Activated CD4-positive, alpha-beta memory T cell treated with anti-CD3 and anti-CD28 coated beads for 36 hours (primary cell): ENCODE data around the gene PPP1R12C. TPM values are rescaled to one million over a fixed set of nuclear protein-coding genes. Genes with fewer than 3 reads are reported as not detected.

Source experiments
- microRNA-seq: library from miRNA; unstranded; fragments of <30 nt; microRNA quantifications from one replicate; pipeline ENCODE4 v1.2.0, GENCODE V29; 2022; ENCODE audit warnings: borderline number of aligned reads, borderline microRNAs expressed, borderline replicate concordance
- total RNA-seq, 2 experiments: library from RNA; stranded (reverse); gene quantifications; one replicate each; pipeline ENCODE4 v1.2.3, GENCODE V29; 2021

PPP1R12C gene
- total RNA-seq, 2 experiments from 2014 or later, result 62.7 to 73.2 TPM

Small RNAs within 50 kb of the gene (microRNA-seq; reads per million reads assigned to microRNA genes)
- gene MIR7975, result not detected

Other genes starting within 250 kb of the PPP1R12C start
- gene FCAR, start 243.4 kb downstream of the PPP1R12C start, total RNA-seq, result not detected
- gene NCR1, start 211.5 kb downstream of the PPP1R12C start, total RNA-seq, result not detected
- gene NLRP7, start 170.1 kb downstream of the PPP1R12C start, total RNA-seq, result not detected
- gene NLRP2, start 151.3 kb downstream of the PPP1R12C start, total RNA-seq, result 10 to 100 TPM in 1 of 2 experiments, 1 to 10 TPM in 1; 8.1 to 10.3 TPM
- gene GP6, start 79.4 kb downstream of the PPP1R12C start, total RNA-seq, result not detected
- gene RDH13, start 54.5 kb downstream of the PPP1R12C start, total RNA-seq, result 10 to 100 TPM; 11.0 to 12.8 TPM
- 1 to 10 TPM; 2.2 to 2.7 TPM for gene EPS8L1, start 41.8 kb downstream of the PPP1R12C start, total RNA-seq
- gene TNNT1, start 31.6 kb upstream of the PPP1R12C start, total RNA-seq, result not detected
- not detected for gene TNNI3, start 40.1 kb upstream of the PPP1R12C start, total RNA-seq
- gene DNAAF3, start 49.0 kb upstream of the PPP1R12C start, total RNA-seq, result not detected
- under 1 TPM in 1 of 2 experiments, not detected in 1; 0.22 TPM for gene SYT5, start 62.7 kb upstream of the PPP1R12C start, total RNA-seq
- gene PTPRH, start 91.9 kb upstream of the PPP1R12C start, total RNA-seq, result not detected
- gene TMEM86B, start 111.1 kb upstream of the PPP1R12C start, total RNA-seq, result 1 to 10 TPM; 4.8 to 6.5 TPM
- gene PPP6R1, start 141.4 kb upstream of the PPP1R12C start, total RNA-seq, result 100 to 1,000 TPM; 180 to 200 TPM
- 10 to 100 TPM; 45.0 to 45.4 TPM for gene HSPBP1, start 162.5 kb upstream of the PPP1R12C start, total RNA-seq
- 1 to 10 TPM; 3.3 to 5.6 TPM for gene BRSK1, start 166.4 kb upstream of the PPP1R12C start, total RNA-seq
- gene TMEM150B, start 207.7 kb upstream of the PPP1R12C start, total RNA-seq, result not detected
- 10 to 100 TPM; 34.2 to 35.2 TPM for gene KMT5C, start 222.2 kb upstream of the PPP1R12C start, total RNA-seq
- gene COX6B2, start 237.1 kb upstream of the PPP1R12C start, total RNA-seq, result under 1 TPM; 0.15 to 0.81 TPM
- not detected for gene GARIN5B, start 245.6 kb upstream of the PPP1R12C start, total RNA-seq